Measurements from ENCODE around the gene DMD.

DMD gene

GRCh38 chrX:32825009-32825408 lies 386.3 kb downstream of the DMD start:
- no peaks in the 10 kb centered on the region for H4K20me1 ChIP-seq (ENCODE audit: insufficient read depth, low read length)
- no peaks in the 10 kb centered on the region for H3K27me3 ChIP-seq (ENCODE audit: low read depth, low read length)
- no peak overlapping the region for H3K4me3 ChIP-seq (ENCODE audit: low read length)
- no peak overlapping the region for H3K9ac ChIP-seq (ENCODE audit: low read length)
- no peak overlapping the region for H3K27ac ChIP-seq (ENCODE audit: low read length)
- no peak overlapping the region for H3K4me2 ChIP-seq (ENCODE audit: low read length)
- H2AFZ ChIP-seq (ENCODE audit: low read depth, low read length): no peak overlapping the region
- no peaks in the 10 kb centered on the region for H3K79me2 ChIP-seq (ENCODE audit: low read length)
- H3K9me3 ChIP-seq (ENCODE audit: insufficient read depth, low read length): no peaks in the 10 kb centered on the region
- TF ChIP-seq EZH2phosphoT487 (IDR thresholded peaks at IDR 0.05; ENCODE audit: low read depth) (no peak), CTCF (IDR thresholded peaks at IDR 0.05; ENCODE audit: low read depth, low read length) (no peak)
- H3K36me3 ChIP-seq (replicated peaks; ENCODE audit: low read depth, low read length): no peaks in the 10 kb centered on the region
- no peaks in the 10 kb centered on the region for H3K4me1 ChIP-seq (ENCODE audit: low read length)

- no peaks in the 10 kb centered on the region for H3K9me3 ChIP-seq (ENCODE audit: insufficient read depth, low read length)
- H3K79me2 ChIP-seq (ENCODE audit: low read length): no peaks in the 10 kb centered on the region
- no peak for TF ChIP-seq CTCF (IDR thresholded peaks at IDR 0.05; ENCODE audit: low read depth, low read length)
- no peak for TF ChIP-seq EZH2phosphoT487 (IDR thresholded peaks at IDR 0.05; ENCODE audit: low read depth)
- H3K4me1 ChIP-seq (ENCODE audit: low read length): no peaks in the 10 kb centered on the region
- H3K4me2 ChIP-seq (ENCODE audit: low read length): no peak overlapping the region
- H3K27me3 ChIP-seq (ENCODE audit: low read depth, low read length): no peaks in the 10 kb centered on the region
- no peak overlapping the region for H3K4me3 ChIP-seq (ENCODE audit: low read length)
- H3K36me3 ChIP-seq (replicated peaks; ENCODE audit: low read depth, low read length): no peaks in the 10 kb centered on the region
- H4K20me1 ChIP-seq (ENCODE audit: insufficient read depth, low read length): no peaks in the 10 kb centered on the region
- H2AFZ ChIP-seq (ENCODE audit: low read depth, low read length): no peak overlapping the region
- H3K27ac ChIP-seq (ENCODE audit: low read length): no peak overlapping the region
- H3K9ac ChIP-seq (ENCODE audit: low read length): no peak overlapping the region
These were observed 407.3 kb downstream of the DMD start for GRCh38 chrX:32804034-32804433.

GRCh38 chrX:32798990-32799389 lies 412.4 kb downstream of the DMD start:
- Histone ChIP-seq H3K4me2 (ENCODE audit: low read length) (no peak overlapping the region), H3K4me1 (ENCODE audit: low read length) (no peaks in the 10 kb centered on the region), H3K27ac (ENCODE audit: low read length) (no peak overlapping the region), H3K27me3 (ENCODE audit: low read depth, low read length) (no peaks in the 10 kb centered on the region), H3K9me3 (ENCODE audit: insufficient read depth, low read length) (no peaks in the 10 kb centered on the region), H3K9ac (ENCODE audit: low read length) (no peak overlapping the region), H2AFZ (ENCODE audit: low read depth, low read length) (no peak overlapping the region), H3K4me3 (ENCODE audit: low read length) (no peak overlapping the region), H3K79me2 (ENCODE audit: low read length) (no peaks in the 10 kb centered on the region), H4K20me1 (ENCODE audit: insufficient read depth, low read length) (no peaks in the 10 kb centered on the region), H3K36me3 (replicated peaks; ENCODE audit: low read depth, low read length) (no peaks in the 10 kb centered on the region)
- no peak for TF ChIP-seq CTCF (IDR thresholded peaks at IDR 0.05; ENCODE audit: low read depth, low read length)
- no peak for TF ChIP-seq EZH2phosphoT487 (IDR thresholded peaks at IDR 0.05; ENCODE audit: low read depth)

- Histone ChIP-seq H3K9ac (ENCODE audit: low read length) (no peak overlapping the region), H3K4me3 (ENCODE audit: low read length) (no peak overlapping the region), H3K27ac (ENCODE audit: low read length) (no peak overlapping the region), H3K27me3 (ENCODE audit: low read depth, low read length) (no peaks in the 10 kb centered on the region), H3K4me2 (ENCODE audit: low read length) (no peak overlapping the region), H2AFZ (ENCODE audit: low read depth, low read length) (no peak overlapping the region), H3K4me1 (ENCODE audit: low read length) (no peaks in the 10 kb centered on the region), H3K9me3 (ENCODE audit: insufficient read depth, low read length) (no peaks in the 10 kb centered on the region), H3K79me2 (ENCODE audit: low read length) (no peaks in the 10 kb centered on the region), H3K36me3 (replicated peaks; ENCODE audit: low read depth, low read length) (no peaks in the 10 kb centered on the region), H4K20me1 (ENCODE audit: insufficient read depth, low read length) (no peaks in the 10 kb centered on the region)
- TF ChIP-seq CTCF (IDR thresholded peaks at IDR 0.05; ENCODE audit: low read depth, low read length) (no peak), EZH2phosphoT487 (IDR thresholded peaks at IDR 0.05; ENCODE audit: low read depth) (no peak)
These were observed 422.4 kb downstream of the DMD start for GRCh38 chrX:32788936-32789335.

All from OCI-LY3 (cell line).